Body of pancreas (tissue), 4 donors: Measurements from ENCODE around the gene PTGDR. TPM values are rescaled to one million over a fixed set of nuclear protein-coding genes. Genes with fewer than 3 reads are reported as not detected.

Source experiments
- ATAC-seq: fragments of 150-250 bp; one replicate; pipeline ENCODE4 v1.9.1; 2016
- DNase-seq, 4 donors: peaks; one replicate each; pipeline ENCODE4 v3.0.0-alpha.2; 2019
- H3K27ac ChIP-seq, 4 donors: fragments of 200-600 bp; sonication (generic); 1 replicate in 3 of 4; 2 replicates in 1 of 4; pipeline versions ENCODE4 v1.5.1 to v1.6.1; 2016 to 2019; ENCODE audit warnings: mild to moderate bottlenecking in 1 of 4, mixed read lengths in 1 of 4, moderate library complexity in 1 of 4
- H3K27me3 ChIP-seq, 2 donors: fragments of 200-600 bp; sonication (generic); one replicate each; pipeline ENCODE4 v1.6.0; 2016; ENCODE audit warnings: mild to moderate bottlenecking in 1 of 2
- H3K36me3 ChIP-seq, 2 donors: fragments of 200-600 bp; sonication (generic); replicated peaks in 1 of 2; 2 replicates each; pipeline ENCODE4 v1.5.1; 2016; ENCODE audit warnings: low read depth in 2 of 2; ENCODE audit not compliant: insufficient read depth in 1 of 2
- H3K4me1 ChIP-seq: fragments of 200-600 bp; sonication (generic); one replicate; pipeline ENCODE4 v1.6.0; 2016
- H3K4me3 ChIP-seq, 2 donors: fragments of 200-600 bp; sonication (generic); 1 replicate in 1 of 2; 2 replicates in 1 of 2; pipeline ENCODE4 v1.5.1; 2016 to 2019
- H3K9me3 ChIP-seq, 3 donors: fragments of 200-600 bp; sonication (generic); 1 replicate in 2 of 3; 2 replicates in 1 of 3; pipeline ENCODE4 v1.5.1; 2016
- CTCF ChIP-seq, 7 experiments: fragments of 450-650 bp in 4 of 7; fragments of 200-600 bp in 3 of 7; sonication (generic) in 3 of 7; IDR thresholded peaks; one replicate each; pipeline ENCODE4 v1.5.1; 2016 to 2019; ENCODE audit warnings: antibody characterized with exemption in 7 of 7
- POLR2A ChIP-seq, 3 donors: fragments of 450-650 bp; IDR thresholded peaks; one replicate each; pipeline ENCODE4 v1.6.1; 2016; ENCODE audit warnings: antibody characterized with exemption in 3 of 3, mild to moderate bottlenecking in 2 of 3
- WGBS, 2 donors: methylation state at CpG; one replicate each; pipeline ENCODE4 v1.1.5; 2017; 5-methylcytosine and 5-hydroxymethylcytosine counted together
- intact Hi-C: fragments of 100-400 bp; cut with DNase I; formaldehyde crosslinking; loops from one replicate; pipeline ENCODE4 v1.15.1; 2023
- total RNA-seq, 2 donors: library from RNA; depleted of rRNA; stranded (reverse); fragments of >200 nt; gene quantifications; one replicate each; pipeline ENCODE4 v1.1.0, GENCODE V29; 2016

Gene PTGDR
- total RNA-seq, 2 donors from 2014 or later = 0.26 TPM; not detected in 1

DNA sequence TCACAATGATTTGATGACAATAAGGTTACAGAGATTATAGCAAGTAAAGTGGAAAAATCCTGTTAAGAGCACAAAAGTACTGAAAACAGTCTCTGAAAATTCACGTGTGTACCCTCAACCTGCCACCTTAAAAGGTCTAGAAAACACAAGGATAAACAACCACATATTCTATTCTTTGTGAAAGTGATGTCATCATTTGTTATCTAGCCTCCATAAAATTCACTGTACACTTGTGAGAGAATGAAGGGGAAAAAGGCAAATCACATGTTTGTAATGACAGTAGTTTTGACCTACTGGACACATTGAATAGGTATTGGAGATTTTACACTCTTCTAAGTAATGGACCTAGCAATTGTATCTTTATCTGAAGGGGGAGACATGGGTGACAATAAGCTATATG lies 4.0 kb downstream of the PTGDR start:
- ATAC-seq = no peak
- Histone ChIP-seq H3K36me3 (no peaks in the 10 kb centered on the region), H3K4me1 (peaks cover 14% of the 10 kb centered on the region), H3K27ac (no peak overlapping the region), H3K27me3 (no peaks in the 10 kb centered on the region), H3K9me3 (no peaks in the 10 kb centered on the region), H3K4me3 (no peak overlapping the region)
- intact Hi-C loops = no loop called here
- TF ChIP-seq POLR2A (IDR thresholded peaks at IDR 0.05) (no peak), CTCF (IDR thresholded peaks at IDR 0.05) (no peak)
- DNase-seq = no peak
- 72 to 74% methylated on average over 1 of the region's 1 CpG for WGBS, 2 donors

- Histone ChIP-seq H3K36me3 (no peaks in the 10 kb centered on the region), H3K9me3 (no peaks in the 10 kb centered on the region), H3K27me3 (no peaks in the 10 kb centered on the region), H3K4me1 (peaks cover 12% of the 10 kb centered on the region), H3K4me3 (no peak overlapping the region), H3K27ac (no peak overlapping the region)
- ATAC-seq (no peak), DNase-seq (no peak)
- TF ChIP-seq CTCF (IDR thresholded peaks at IDR 0.05) (no peak), POLR2A (IDR thresholded peaks at IDR 0.05) (no peak)
- 45 to 54% methylated on average over 3 of the region's 3 CpGs for WGBS, 2 donors
- intact Hi-C loops = no loop called here
These were observed 4.9 kb downstream of the PTGDR start for GRCh38 chr14:52272375-52272774.

DNA sequence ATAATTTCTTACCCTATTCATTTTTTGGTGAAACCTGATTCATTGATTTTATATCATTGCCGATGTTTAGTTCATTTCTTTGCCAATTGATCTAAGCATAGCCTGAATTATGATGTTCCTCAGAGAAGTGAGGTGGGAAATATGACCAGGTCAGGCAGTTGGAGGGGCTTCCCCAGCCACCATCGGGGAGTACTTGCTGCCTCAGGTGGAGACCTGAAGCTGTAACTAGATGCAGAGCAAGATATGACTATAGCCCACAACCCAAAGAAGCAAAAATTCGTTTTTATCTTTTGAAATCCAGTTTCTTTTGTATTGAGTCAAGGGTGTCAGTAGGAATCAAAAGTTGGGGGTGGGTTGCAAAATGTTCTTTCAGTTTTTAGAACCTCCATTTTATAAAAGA lies 7.9 kb downstream of the PTGDR start:
- Histone ChIP-seq H3K4me3 (no peak overlapping the region), H3K27me3 (no peaks in the 10 kb centered on the region), H3K9me3 (no peaks in the 10 kb centered on the region), H3K4me1 (no peaks in the 10 kb centered on the region), H3K36me3 (no peaks in the 10 kb centered on the region), H3K27ac (no peak overlapping the region)
- TF ChIP-seq CTCF (IDR thresholded peaks at IDR 0.05) = no peak
- no peak for TF ChIP-seq POLR2A (IDR thresholded peaks at IDR 0.05)
- ATAC-seq (no peak), DNase-seq (no peak)
- intact Hi-C loops = no loop called here
- 31 to 32% methylated on average over 3 of the region's 3 CpGs for WGBS, 2 donors

DNA sequence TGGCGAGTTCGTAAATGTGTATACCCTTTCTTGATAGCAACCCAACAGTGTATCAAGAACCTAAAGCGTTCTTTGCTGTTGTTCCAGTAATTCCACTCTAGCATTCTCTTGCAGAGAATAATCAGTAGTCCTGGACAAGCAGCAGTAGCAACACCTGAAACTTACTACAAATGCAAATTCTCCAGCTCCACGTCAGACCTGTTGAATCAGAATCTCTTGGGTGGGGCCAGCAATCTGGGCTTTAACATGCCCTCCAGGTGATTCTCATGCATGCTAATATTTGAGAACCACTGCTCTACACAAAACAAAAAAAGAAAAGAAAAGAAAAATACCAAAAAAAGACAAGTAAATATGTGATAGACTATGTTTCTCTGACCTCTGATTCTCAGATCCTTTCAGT lies 10.1 kb downstream of the PTGDR start:
- H3K4me3 ChIP-seq = no peak overlapping the region
- no peak overlapping the region for H3K27ac ChIP-seq
- no peak for TF ChIP-seq CTCF (IDR thresholded peaks at IDR 0.05)
- no peak for TF ChIP-seq POLR2A (IDR thresholded peaks at IDR 0.05)
- intact Hi-C loops = no loop called here
- H3K9me3 ChIP-seq = no peaks in the 10 kb centered on the region
- 66 to 84% methylated on average over 4 of the region's 4 CpGs for WGBS, 2 donors
- ATAC-seq = no peak
- H3K27me3 ChIP-seq = no peaks in the 10 kb centered on the region
- H3K4me1 ChIP-seq = no peaks in the 10 kb centered on the region
- no peaks in the 10 kb centered on the region for H3K36me3 ChIP-seq
- DNase-seq = no peak

- DNase-seq = no peak
- TF ChIP-seq CTCF (IDR thresholded peaks at IDR 0.05) (no peak), POLR2A (IDR thresholded peaks at IDR 0.05) (no peak)
- H3K4me1 ChIP-seq = no peaks in the 10 kb centered on the region
- ATAC-seq = no peak
- intact Hi-C loops = no loop called here
- H3K27ac ChIP-seq = no peak overlapping the region
- H3K4me3 ChIP-seq = no peak overlapping the region
- 31 to 35% methylated on average over 3 of the region's 3 CpGs for WGBS, 2 donors
- no peaks in the 10 kb centered on the region for H3K36me3 ChIP-seq
- no peaks in the 10 kb centered on the region for H3K9me3 ChIP-seq
- no peaks in the 10 kb centered on the region for H3K27me3 ChIP-seq
These were observed 11.9 kb downstream of the PTGDR start for GRCh38 chr14:52279408-52279807.
